Neural progenitor cell (in vitro differentiated cells): ENCODE measurements around the gene LY6G6D. TPM values are rescaled to one million over a fixed set of nuclear protein-coding genes. Genes with fewer than 3 reads are reported as not detected.

Source experiments
- DNase-seq: peaks from one replicate; pipeline ENCODE4 v3.0.0-alpha.2; 2016; ENCODE audit warnings: low spot score
- H2AFZ ChIP-seq: fragments of 200-600 bp; sonication (generic); replicated peaks from 2 replicates; pipeline ENCODE4 v1.6.1; 2016; ENCODE audit warnings: antibody characterized with exemption
- H3F3A ChIP-seq: fragments of 200-600 bp; sonication (generic); 2 replicates; pipeline ENCODE4 v1.6.1; 2016; ENCODE audit warnings: antibody characterized with exemption, low read depth
- H3K27ac ChIP-seq: fragments of 200-600 bp; sonication (generic); 2 replicates; pipeline ENCODE4 v1.5.1; 2016; ENCODE audit warnings: mild to moderate bottlenecking
- H3K27me3 ChIP-seq: fragments of 200-600 bp; sonication (generic); 2 replicates; pipeline ENCODE4 v1.6.1; 2016; ENCODE audit warnings: mild to moderate bottlenecking, moderate library complexity
- H3K36me3 ChIP-seq: fragments of 200-600 bp; sonication (generic); 2 replicates; pipeline ENCODE4 v1.5.1; 2016
- H3K4me1 ChIP-seq: fragments of 200-600 bp; sonication (generic); 2 replicates; pipeline ENCODE4 v1.6.1; 2016; ENCODE audit warnings: mixed run types
- H3K4me2 ChIP-seq: fragments of 200-600 bp; sonication (generic); 2 replicates; pipeline ENCODE4 v1.6.1; 2016
- H3K4me3 ChIP-seq: fragments of 200-600 bp; sonication (generic); 2 replicates; pipeline ENCODE4 v1.5.1; 2016
- H3K79me2 ChIP-seq: fragments of 200-600 bp; sonication (generic); 2 replicates; pipeline ENCODE4 v1.6.1; 2016; ENCODE audit warnings: low read depth
- H3K9ac ChIP-seq: fragments of 200-600 bp; sonication (generic); 2 replicates; pipeline ENCODE4 v1.6.1; 2016
- H3K9me3 ChIP-seq: fragments of 200-600 bp; sonication (generic); 2 replicates; pipeline ENCODE4 v1.5.1; 2016; ENCODE audit warnings: low read depth
- H4K20me1 ChIP-seq: fragments of 200-600 bp; sonication (generic); 2 replicates; pipeline ENCODE4 v1.6.1; 2016; ENCODE audit warnings: low read depth
- H3K27ac Mint-ChIP-seq: 3 replicates; pipeline ENCODE4 v1.8.0; 2021; ENCODE audit warnings: mixed read lengths
- H3K27me3 Mint-ChIP-seq: 2 replicates; pipeline ENCODE4 v1.8.0; 2022; ENCODE audit warnings: low read depth, mild to moderate bottlenecking, inconsistent platforms, moderate library complexity, mixed read lengths; ENCODE audit not compliant: insufficient read depth
- H3K36me3 Mint-ChIP-seq: 3 replicates; pipeline ENCODE4 v1.8.0; 2021; ENCODE audit warnings: mixed read lengths
- H3K4me1 Mint-ChIP-seq: 3 replicates; pipeline ENCODE4 v1.8.0; 2021; ENCODE audit warnings: mixed read lengths
- H3K4me3 Mint-ChIP-seq: 3 replicates; pipeline ENCODE4 v1.8.0; 2021; ENCODE audit warnings: mild to moderate bottlenecking, moderate library complexity, mixed read lengths
- H3K9me3 Mint-ChIP-seq: 3 replicates; pipeline ENCODE4 v1.8.0; 2020; ENCODE audit warnings: mixed read lengths
- EZH2 ChIP-seq: fragments of 200-600 bp; sonication (generic); IDR thresholded peaks from 2 replicates; pipeline ENCODE4 v1.6.1; 2017; ENCODE audit warnings: antibody characterized with exemption, mild to moderate bottlenecking, moderate library complexity
- EZH2phosphoT487 ChIP-seq: fragments of 200-600 bp; sonication (generic); IDR thresholded peaks from 2 replicates; pipeline ENCODE4 v1.6.1; 2017; ENCODE audit warnings: antibody characterized with exemption
- total RNA-seq: library from RNA; depleted of rRNA; stranded (reverse); fragments of >200 nt; gene quantifications from 2 replicates; pipeline ENCODE4 v1.2.3, GENCODE V29; 2015; ENCODE audit warnings: low replicate concordance
- TF ChIP-seq, protein P1 (sequence below): fragments of 200-600 bp; sonication (generic); IDR thresholded peaks from 2 replicates; pipeline ENCODE4 v1.5.1; 2017; ENCODE audit warnings: antibody characterized with exemption, mild to moderate bottlenecking

Gene LY6G6D
- total RNA-seq, 1 donor from 2014 or later: 0.90 TPM

GRCh38 chr6:31669676-31670075 lies 45.5 kb upstream of the LY6G6D start, which contains the start of gene LY6G5B:
Gene LY6G5B, plus strand, starts transcription at chr6:31669976. Its CDS starts 975 bp downstream, at chr6:31670951.
- Mint-ChIP-seq H3K4me1 (peaks cover 10% of the 10 kb centered on the region), H3K27ac (no peak within 1 kb of the TSS), H3K4me3 (no peak within 1 kb of the TSS), H3K9me3 (no peaks in the 10 kb centered on the region), H3K27me3 (peaks cover under 1% of the 10 kb centered on the region), H3K36me3 (peaks cover 23% of the 10 kb centered on the region)
- H3K27ac ChIP-seq: no peak within 1 kb of the TSS
- H3K27me3 ChIP-seq: no peaks in the 10 kb centered on the region
- H3K4me2 ChIP-seq: no peak within 1 kb of the TSS
- no peaks in the 10 kb centered on the region for H3K36me3 ChIP-seq
- no peaks in the 10 kb centered on the region for H3K4me1 ChIP-seq
- no peak for DNase-seq
- peaks cover 10% of the 10 kb centered on the region for H3F3A ChIP-seq
- no peaks in the 10 kb centered on the region for H4K20me1 ChIP-seq
- peaks cover 33% of the 10 kb centered on the region for H3K79me2 ChIP-seq
- H2AFZ ChIP-seq: no peak within 1 kb of the TSS
- H3K4me3 ChIP-seq: no peak within 1 kb of the TSS
- H3K9me3 ChIP-seq: no peaks in the 10 kb centered on the region
- TF ChIP-seq EZH2phosphoT487: no peak
- TF ChIP-seq EZH2: no peak
- TF ChIP-seq, protein P1, sequence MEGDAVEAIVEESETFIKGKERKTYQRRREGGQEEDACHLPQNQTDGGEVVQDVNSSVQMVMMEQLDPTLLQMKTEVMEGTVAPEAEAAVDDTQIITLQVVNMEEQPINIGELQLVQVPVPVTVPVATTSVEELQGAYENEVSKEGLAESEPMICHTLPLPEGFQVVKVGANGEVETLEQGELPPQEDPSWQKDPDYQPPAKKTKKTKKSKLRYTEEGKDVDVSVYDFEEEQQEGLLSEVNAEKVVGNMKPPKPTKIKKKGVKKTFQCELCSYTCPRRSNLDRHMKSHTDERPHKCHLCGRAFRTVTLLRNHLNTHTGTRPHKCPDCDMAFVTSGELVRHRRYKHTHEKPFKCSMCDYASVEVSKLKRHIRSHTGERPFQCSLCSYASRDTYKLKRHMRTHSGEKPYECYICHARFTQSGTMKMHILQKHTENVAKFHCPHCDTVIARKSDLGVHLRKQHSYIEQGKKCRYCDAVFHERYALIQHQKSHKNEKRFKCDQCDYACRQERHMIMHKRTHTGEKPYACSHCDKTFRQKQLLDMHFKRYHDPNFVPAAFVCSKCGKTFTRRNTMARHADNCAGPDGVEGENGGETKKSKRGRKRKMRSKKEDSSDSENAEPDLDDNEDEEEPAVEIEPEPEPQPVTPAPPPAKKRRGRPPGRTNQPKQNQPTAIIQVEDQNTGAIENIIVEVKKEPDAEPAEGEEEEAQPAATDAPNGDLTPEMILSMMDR: no peak
- no peak within 1 kb of the TSS for H3K9ac ChIP-seq

GRCh38 chr6:31676322-31676903 lies 38.7 kb upstream of the LY6G6D start:
- Mint-ChIP-seq H3K4me1 (peaks cover 9% of the 10 kb centered on the region), H3K27ac (no peak overlapping the region), H3K36me3 (peaks cover 7% of the 10 kb centered on the region), H3K9me3 (no peaks in the 10 kb centered on the region), H3K4me3 (no peak overlapping the region), H3K27me3 (peaks cover 8% of the 10 kb centered on the region)
- H3K36me3 ChIP-seq: no peaks in the 10 kb centered on the region
- peaks cover under 1% of the 10 kb centered on the region for H3K4me1 ChIP-seq
- no peak overlapping the region for H3K4me3 ChIP-seq
- H3K27me3 ChIP-seq: peaks cover 7% of the 10 kb centered on the region
- no peaks in the 10 kb centered on the region for H3K79me2 ChIP-seq
- no peaks in the 10 kb centered on the region for H4K20me1 ChIP-seq
- no peak for TF ChIP-seq EZH2phosphoT487
- TF ChIP-seq EZH2: no peak
- TF ChIP-seq, protein P1: no peak
- H2AFZ ChIP-seq: no peak overlapping the region
- peaks cover 6% of the 10 kb centered on the region for H3F3A ChIP-seq
- DNase-seq: no peak
- H3K27ac ChIP-seq: no peak overlapping the region
- H3K9ac ChIP-seq: no peak overlapping the region
- no peak overlapping the region for H3K4me2 ChIP-seq
- no peaks in the 10 kb centered on the region for H3K9me3 ChIP-seq

- Mint-ChIP-seq H3K4me1 (peaks cover 14% of the 10 kb centered on the region), H3K27me3 (peaks cover 12% of the 10 kb centered on the region), H3K36me3 (peaks cover 9% of the 10 kb centered on the region), H3K27ac (no peak overlapping the region), H3K9me3 (no peaks in the 10 kb centered on the region), H3K4me3 (no peak overlapping the region)
- Histone ChIP-seq H3K27ac (no peak overlapping the region), H3K9me3 (no peaks in the 10 kb centered on the region), H3K4me1 (peaks cover 4% of the 10 kb centered on the region), H3K36me3 (no peaks in the 10 kb centered on the region), H3K4me2 (no peak overlapping the region), H3K4me3 (no peak overlapping the region), H3K27me3 (peaks cover 12% of the 10 kb centered on the region), H4K20me1 (no peaks in the 10 kb centered on the region), H3K79me2 (no peaks in the 10 kb centered on the region), H3F3A (peaks cover 11% of the 10 kb centered on the region), H3K9ac (no peak overlapping the region), H2AFZ (no peak overlapping the region)
- DNase-seq: no peak
- TF ChIP-seq, protein P1: no peak
- no peak for TF ChIP-seq EZH2phosphoT487
- TF ChIP-seq EZH2: no peak
These were observed 38.2 kb upstream of the LY6G6D start for GRCh38 chr6:31676904-31677303.
